ENCODE results near the gene ITPK1.

Gene ITPK1

DNA sequence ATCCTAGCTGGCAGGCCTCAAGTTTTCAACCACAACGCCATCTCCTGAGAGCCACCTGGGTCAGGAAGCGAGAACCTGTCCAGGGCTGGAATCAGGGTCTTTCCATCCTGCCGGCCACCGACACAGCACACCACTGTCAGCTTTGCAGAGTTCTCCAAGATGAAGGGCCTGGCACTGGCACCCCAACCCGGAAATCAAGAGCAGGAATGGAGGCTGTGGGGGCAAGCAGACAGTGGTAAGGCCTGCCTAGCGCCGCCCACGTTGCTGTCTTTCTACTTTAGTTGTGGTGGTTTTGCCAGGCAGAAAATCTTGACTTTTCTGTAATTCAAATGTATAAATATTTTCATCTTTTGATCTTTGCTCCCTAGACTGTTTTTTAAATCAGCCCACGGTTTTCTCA lies 90.7 kb downstream of the ITPK1 start:
- Histone ChIP-seq H3K27ac (ENCODE audit: low read length) (no peak overlapping the region), H4K20me1 (ENCODE audit: insufficient read depth, low read length) (peaks cover 42% of the 10 kb centered on the region), H3K9me3 (ENCODE audit: insufficient read depth, low read length, severe bottlenecking) (no peaks in the 10 kb centered on the region), H3K36me3 (ENCODE audit: insufficient read depth, low read length) (no peaks in the 10 kb centered on the region), H3K79me2 (ENCODE audit: insufficient read depth, low read length) (peaks cover 4% of the 10 kb centered on the region; the same call in 1 of the 2 replicates), H3K27me3 (ENCODE audit: insufficient read depth, low read length, poor library complexity) (no peaks in the 10 kb centered on the region), H2AFZ (ENCODE audit: low read depth, low read length) (no peak overlapping the region), H3K9ac (ENCODE audit: low read depth, low read length) (no peak overlapping the region), H3K4me1 (ENCODE audit: insufficient read depth, low read length) (no peaks in the 10 kb centered on the region), H3K4me2 (ENCODE audit: insufficient read depth, low read length) (no peak overlapping the region), H3K4me3 (ENCODE audit: low read depth in 1 of 2, low read length in 2 of 2) (no peak overlapping the region)
- DNase-seq (no peak), ATAC-seq (ENCODE audit: insufficient read depth, low read depth) (no peak)
- TF ChIP-seq, protein P1, sequence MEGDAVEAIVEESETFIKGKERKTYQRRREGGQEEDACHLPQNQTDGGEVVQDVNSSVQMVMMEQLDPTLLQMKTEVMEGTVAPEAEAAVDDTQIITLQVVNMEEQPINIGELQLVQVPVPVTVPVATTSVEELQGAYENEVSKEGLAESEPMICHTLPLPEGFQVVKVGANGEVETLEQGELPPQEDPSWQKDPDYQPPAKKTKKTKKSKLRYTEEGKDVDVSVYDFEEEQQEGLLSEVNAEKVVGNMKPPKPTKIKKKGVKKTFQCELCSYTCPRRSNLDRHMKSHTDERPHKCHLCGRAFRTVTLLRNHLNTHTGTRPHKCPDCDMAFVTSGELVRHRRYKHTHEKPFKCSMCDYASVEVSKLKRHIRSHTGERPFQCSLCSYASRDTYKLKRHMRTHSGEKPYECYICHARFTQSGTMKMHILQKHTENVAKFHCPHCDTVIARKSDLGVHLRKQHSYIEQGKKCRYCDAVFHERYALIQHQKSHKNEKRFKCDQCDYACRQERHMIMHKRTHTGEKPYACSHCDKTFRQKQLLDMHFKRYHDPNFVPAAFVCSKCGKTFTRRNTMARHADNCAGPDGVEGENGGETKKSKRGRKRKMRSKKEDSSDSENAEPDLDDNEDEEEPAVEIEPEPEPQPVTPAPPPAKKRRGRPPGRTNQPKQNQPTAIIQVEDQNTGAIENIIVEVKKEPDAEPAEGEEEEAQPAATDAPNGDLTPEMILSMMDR (IDR thresholded peaks at IDR 0.05; ENCODE audit: borderline replicate concordance, extremely low read depth, low read length, poor library complexity, severe bottlenecking), result no peak
- TF ChIP-seq EZH2 (IDR thresholded peaks at IDR 0.05; ENCODE audit: borderline replicate concordance, low read depth, low read length, severe bottlenecking), result no peak

DNA sequence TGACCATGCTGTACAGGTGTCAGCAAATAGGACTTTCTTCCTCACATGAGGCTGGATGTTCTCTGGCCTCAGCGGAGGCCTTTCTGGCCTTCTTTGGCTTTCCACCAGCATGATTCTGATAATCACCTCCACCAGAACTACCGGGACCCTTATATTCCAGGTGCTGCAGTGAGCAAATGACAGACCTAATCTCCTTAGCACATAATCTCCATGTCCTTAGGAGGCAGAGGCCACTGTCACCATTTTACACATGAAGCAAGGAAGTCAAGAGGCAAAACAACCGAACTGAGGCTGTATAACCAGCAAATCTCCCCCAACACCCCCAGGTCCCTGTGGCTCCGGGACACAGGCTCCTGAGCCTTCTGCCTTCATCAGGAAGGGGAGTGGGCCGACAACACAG lies 91.2 kb downstream of the ITPK1 start:
- ATAC-seq (ENCODE audit: insufficient read depth, low read depth) (no peak), DNase-seq (no peak)
- H3K79me2 ChIP-seq (ENCODE audit: insufficient read depth, low read length), result peaks cover 4% of the 10 kb centered on the region; the same call in 1 of the 2 replicates
- H3K4me2 ChIP-seq (ENCODE audit: insufficient read depth, low read length), result no peak overlapping the region
- H2AFZ ChIP-seq (ENCODE audit: low read depth, low read length), result no peak overlapping the region
- no peaks in the 10 kb centered on the region for H3K9me3 ChIP-seq (ENCODE audit: insufficient read depth, low read length, severe bottlenecking)
- peaks cover 37% of the 10 kb centered on the region for H4K20me1 ChIP-seq (ENCODE audit: insufficient read depth, low read length)
- H3K36me3 ChIP-seq (ENCODE audit: insufficient read depth, low read length), result no peaks in the 10 kb centered on the region
- no peak overlapping the region for H3K27ac ChIP-seq (ENCODE audit: low read length)
- no peak overlapping the region for H3K9ac ChIP-seq (ENCODE audit: low read depth, low read length)
- no peaks in the 10 kb centered on the region for H3K27me3 ChIP-seq (ENCODE audit: insufficient read depth, low read length, poor library complexity)
- H3K4me1 ChIP-seq (ENCODE audit: insufficient read depth, low read length), result no peaks in the 10 kb centered on the region
- H3K4me3 ChIP-seq (ENCODE audit: low read depth in 1 of 2, low read length in 2 of 2), result no peak overlapping the region
- TF ChIP-seq, protein P1 (IDR thresholded peaks at IDR 0.05; ENCODE audit: borderline replicate concordance, extremely low read depth, low read length, poor library complexity, severe bottlenecking), result no peak
- no peak for TF ChIP-seq EZH2 (IDR thresholded peaks at IDR 0.05; ENCODE audit: borderline replicate concordance, low read depth, low read length, severe bottlenecking)

DNA sequence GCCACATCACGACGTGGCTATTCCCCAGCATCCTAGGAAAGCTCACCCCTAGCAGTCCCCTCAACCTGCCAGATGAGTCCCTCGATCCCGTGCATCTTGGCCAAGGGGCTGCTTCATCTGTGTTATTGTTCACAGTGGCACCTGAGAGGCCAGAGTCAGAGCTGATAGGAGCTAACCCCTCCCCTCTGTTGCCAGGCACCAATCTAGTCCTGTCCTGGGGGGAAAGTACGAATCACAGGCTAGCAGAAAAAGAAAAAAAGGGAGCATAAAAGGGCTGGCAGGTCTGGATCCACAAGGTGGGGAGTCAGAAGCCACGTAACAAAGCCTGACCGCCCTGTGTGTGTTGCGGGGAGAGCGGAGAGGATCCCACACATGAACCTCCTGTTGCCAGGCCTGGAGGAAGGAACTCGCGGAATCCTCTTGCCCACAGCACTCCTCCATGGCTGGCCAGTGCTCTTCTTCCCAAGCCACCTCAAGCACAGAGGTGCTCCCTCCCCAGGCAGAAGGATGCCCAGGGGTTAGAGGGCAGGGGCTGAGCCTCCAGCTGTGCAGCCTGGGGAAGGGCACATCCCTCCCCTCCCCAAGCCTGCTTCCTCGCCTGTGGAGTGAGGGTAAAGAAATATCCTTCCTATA lies 91.8 kb downstream of the ITPK1 start:
- H4K20me1 ChIP-seq (ENCODE audit: insufficient read depth, low read length), result peaks cover 34% of the 10 kb centered on the region
- H3K4me3 ChIP-seq (ENCODE audit: low read depth in 1 of 2, low read length in 2 of 2), result no peak overlapping the region
- ATAC-seq (ENCODE audit: insufficient read depth, low read depth) (no peak), DNase-seq (no peak)
- H2AFZ ChIP-seq (ENCODE audit: low read depth, low read length), result no peak overlapping the region
- H3K4me1 ChIP-seq (ENCODE audit: insufficient read depth, low read length), result no peaks in the 10 kb centered on the region
- peaks cover 4% of the 10 kb centered on the region; the same call in 1 of the 2 replicates for H3K79me2 ChIP-seq (ENCODE audit: insufficient read depth, low read length)
- H3K4me2 ChIP-seq (ENCODE audit: insufficient read depth, low read length), result no peak overlapping the region
- TF ChIP-seq EZH2 (IDR thresholded peaks at IDR 0.05; ENCODE audit: borderline replicate concordance, low read depth, low read length, severe bottlenecking), result no peak
- TF ChIP-seq, protein P1 (IDR thresholded peaks at IDR 0.05; ENCODE audit: borderline replicate concordance, extremely low read depth, low read length, poor library complexity, severe bottlenecking), result no peak
- H3K9me3 ChIP-seq (ENCODE audit: insufficient read depth, low read length, severe bottlenecking), result no peaks in the 10 kb centered on the region
- H3K27ac ChIP-seq (ENCODE audit: low read length), result no peak overlapping the region
- H3K36me3 ChIP-seq (ENCODE audit: insufficient read depth, low read length), result no peaks in the 10 kb centered on the region
- H3K27me3 ChIP-seq (ENCODE audit: insufficient read depth, low read length, poor library complexity), result no peaks in the 10 kb centered on the region
- H3K9ac ChIP-seq (ENCODE audit: low read depth, low read length), result no peak overlapping the region

All from DND-41 (cell line).